Fibroblast of villous mesenchyme (primary cell): ENCODE measurements around the gene GPR137B. TPM values are rescaled to one million over a fixed set of nuclear protein-coding genes. Genes with fewer than 3 reads are reported as not detected.

Source experiments
- DNase-seq: peaks from one replicate; pipeline ENCODE4 v3.0.0-alpha.2; 2010; ENCODE audit warnings: low read depth
- H3K4me3 ChIP-seq: 2 replicates; pipeline ENCODE4 v1.5.1; 2011; ENCODE audit warnings: low read depth, mild to moderate bottlenecking, low read length
- total RNA-seq: library from RNA; depleted of rRNA; stranded (reverse); fragments of >200 nt; gene quantifications from 2 replicates; pipeline ENCODE4 v1.2.3, GENCODE V29; 2012
- TF ChIP-seq, protein P1 (sequence below): IDR thresholded peaks from 2 replicates; pipeline ENCODE4 v1.5.1; 2012; ENCODE audit warnings: low read depth, mild to moderate bottlenecking, low read length; ENCODE audit not compliant: insufficient read depth

The GPR137B gene
- total RNA-seq, 1 donor, result 13.0 TPM

DNA sequence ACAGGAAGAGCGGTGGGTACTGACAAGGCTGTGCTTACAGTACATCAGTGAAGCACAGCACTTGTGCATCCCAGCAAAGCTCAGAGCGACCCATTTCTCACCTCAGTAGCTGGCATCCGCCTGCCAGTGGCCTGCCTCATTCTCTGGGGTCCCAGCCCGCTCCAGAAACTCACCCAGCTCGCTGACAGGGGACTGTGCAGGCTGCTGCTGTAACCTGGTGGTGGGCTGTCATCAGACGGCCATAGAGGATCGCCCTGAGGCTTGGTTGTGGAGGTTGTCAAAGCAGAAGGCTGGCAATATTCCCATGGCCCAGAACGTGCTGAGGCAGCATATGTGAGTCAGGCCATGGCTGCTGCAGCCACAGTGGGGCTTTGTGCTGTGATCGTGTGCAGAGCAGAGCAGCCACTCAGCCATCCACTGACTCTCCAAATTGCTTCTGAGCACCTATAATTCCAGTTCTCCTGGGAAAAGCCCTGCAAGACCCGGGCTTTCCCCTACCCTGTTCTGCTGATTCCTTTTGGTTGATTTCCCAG lies 13.6 kb upstream of the GPR137B start:
- no peak for DNase-seq
- H3K4me3 ChIP-seq, result no peak overlapping the region
- TF ChIP-seq, protein P1, sequence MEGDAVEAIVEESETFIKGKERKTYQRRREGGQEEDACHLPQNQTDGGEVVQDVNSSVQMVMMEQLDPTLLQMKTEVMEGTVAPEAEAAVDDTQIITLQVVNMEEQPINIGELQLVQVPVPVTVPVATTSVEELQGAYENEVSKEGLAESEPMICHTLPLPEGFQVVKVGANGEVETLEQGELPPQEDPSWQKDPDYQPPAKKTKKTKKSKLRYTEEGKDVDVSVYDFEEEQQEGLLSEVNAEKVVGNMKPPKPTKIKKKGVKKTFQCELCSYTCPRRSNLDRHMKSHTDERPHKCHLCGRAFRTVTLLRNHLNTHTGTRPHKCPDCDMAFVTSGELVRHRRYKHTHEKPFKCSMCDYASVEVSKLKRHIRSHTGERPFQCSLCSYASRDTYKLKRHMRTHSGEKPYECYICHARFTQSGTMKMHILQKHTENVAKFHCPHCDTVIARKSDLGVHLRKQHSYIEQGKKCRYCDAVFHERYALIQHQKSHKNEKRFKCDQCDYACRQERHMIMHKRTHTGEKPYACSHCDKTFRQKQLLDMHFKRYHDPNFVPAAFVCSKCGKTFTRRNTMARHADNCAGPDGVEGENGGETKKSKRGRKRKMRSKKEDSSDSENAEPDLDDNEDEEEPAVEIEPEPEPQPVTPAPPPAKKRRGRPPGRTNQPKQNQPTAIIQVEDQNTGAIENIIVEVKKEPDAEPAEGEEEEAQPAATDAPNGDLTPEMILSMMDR, result no peak

DNA sequence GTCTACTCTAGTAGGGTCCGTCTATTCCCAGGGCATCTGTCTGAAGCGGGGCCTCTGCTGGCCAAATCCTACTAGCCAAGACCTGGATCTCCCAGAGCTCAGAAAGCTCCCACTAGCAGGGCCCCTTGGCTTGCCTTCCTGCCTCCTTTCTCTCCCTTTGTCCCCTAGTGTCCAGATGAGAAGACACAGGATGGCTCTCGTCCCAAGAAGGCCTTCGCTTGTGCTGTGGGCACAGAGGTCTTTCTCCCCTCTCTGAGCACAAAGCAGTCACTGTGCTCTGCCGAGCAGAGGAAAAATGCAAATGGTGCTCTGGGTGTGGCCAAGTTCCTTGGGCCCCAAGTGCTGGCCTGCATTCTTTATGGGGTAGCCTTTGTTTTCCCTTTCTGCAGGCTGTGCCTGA lies 13.0 kb upstream of the GPR137B start:
- no peak overlapping the region for H3K4me3 ChIP-seq
- DNase-seq, result no peak
- TF ChIP-seq, protein P1, result no peak

DNA sequence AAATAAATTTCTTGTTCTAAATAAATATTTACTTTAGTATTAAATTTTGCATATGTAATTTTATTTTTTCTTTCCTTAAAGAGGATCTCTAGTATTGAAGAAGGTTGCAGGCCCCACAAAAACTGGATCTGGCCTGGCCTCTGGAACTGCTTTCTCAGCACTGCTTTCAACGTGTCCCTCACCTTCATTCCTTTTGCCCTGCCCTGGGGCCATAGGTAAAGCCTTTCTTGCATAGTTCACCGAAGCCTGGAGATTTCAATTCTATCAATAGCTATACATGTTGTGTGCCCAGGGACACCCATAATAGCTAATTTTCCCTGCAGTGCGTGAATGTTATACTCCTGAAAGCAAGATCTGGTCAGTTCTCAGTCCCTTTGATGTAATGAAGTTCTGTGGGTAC lies 12.0 kb upstream of the GPR137B start:
- H3K4me3 ChIP-seq, result no peak overlapping the region
- TF ChIP-seq, protein P1, result no peak
- no peak for DNase-seq

DNA sequence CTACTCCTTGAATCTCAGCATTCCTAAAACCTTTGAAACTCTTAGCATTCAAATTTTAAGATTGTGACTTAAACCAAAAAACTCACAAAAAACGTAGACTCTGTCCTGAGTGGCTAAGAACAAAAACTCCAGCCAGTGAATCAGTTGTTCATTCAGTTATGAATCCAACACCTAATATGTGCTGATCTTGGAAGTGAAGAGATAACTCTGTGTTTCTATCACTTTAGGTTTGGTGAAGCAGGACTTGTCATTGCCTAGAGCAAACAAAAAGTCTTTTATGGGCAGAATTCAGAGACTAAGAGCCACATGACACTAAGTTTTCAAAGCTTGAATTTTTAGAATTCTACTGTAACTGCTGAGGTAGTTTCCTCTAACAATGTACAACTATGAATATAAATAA lies 10.4 kb upstream of the GPR137B start:
- DNase-seq, result no peak
- no peak overlapping the region for H3K4me3 ChIP-seq
- TF ChIP-seq, protein P1, result no peak

DNA sequence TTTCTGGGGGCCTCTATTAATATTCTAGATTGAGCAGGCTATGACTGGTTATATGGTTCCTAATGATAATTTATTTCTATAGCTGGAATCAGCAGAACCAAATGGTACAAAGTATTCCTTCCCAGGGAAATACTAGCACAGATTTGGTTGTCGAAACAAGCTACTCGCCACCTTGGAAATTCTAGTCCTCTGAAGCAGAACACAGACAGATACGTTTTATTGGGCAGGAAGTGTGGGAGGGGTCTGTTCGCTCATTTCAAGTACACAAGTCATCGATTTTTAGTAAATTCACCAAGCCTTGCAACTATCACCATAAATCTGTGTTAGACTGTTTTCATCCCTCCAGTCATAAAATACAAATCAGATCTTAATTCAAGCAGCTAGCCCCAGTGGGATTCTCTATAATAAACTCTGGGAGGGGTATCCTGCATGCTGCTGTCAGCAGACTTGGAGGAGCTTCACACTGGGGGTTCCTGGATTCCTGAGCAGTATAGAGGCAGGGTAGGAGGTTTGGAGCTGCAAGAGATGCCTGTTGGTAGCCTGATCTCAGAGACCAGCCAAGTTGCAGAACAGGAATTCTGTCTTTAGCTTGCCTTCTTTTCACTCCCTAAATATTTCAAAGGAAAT lies 9.8 kb upstream of the GPR137B start:
- no peak for DNase-seq
- TF ChIP-seq, protein P1, result no peak
- no peak overlapping the region for H3K4me3 ChIP-seq

DNA sequence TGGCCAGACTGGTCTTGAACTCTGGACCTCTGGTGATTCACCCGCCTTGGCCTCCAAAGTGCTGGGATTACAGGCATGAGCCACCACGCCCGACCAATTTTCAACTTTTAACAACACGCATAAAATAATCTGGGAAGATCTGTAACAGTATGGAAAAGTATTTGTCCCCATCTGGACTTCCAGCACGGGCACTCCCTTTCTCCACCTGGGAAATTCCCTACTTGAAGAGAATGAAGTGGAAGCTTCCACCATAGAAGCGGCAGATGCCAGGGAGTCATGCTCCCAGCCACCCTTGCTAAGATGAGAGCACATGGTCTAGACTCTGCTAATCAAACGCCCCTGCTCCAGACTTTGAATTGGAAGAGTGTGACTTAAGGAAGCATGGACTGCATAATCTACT lies 9.0 kb upstream of the GPR137B start:
- TF ChIP-seq, protein P1, result no peak

DNA sequence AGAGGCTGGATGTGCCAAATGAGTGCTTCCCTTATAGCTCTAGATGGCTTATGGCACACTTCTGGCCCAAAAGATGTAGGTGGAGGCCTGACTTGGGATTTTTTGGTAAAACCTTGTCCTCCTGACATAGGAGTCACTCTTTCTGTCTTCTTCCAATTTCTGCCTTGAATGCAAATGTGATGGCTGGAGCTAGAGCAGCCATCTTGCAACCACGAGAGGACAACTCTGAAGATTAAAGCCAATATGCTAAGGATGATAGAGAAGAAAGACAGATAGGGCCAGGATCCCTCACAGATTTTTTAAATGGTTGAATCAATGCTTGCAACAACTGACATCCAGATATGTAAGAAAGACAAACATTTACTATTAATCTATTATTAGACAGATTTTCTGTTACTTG lies 8.5 kb upstream of the GPR137B start:
- no peak overlapping the region for H3K4me3 ChIP-seq
- TF ChIP-seq, protein P1, result no peak
- no peak for DNase-seq

More for the DNA sequence above, 9.0 kb upstream of the GPR137B start:
- DNase-seq, result no peak
- no peak overlapping the region for H3K4me3 ChIP-seq
